Muscle of arm (tissue), 12 donors: ENCODE measurements around the gene SYTL3. TPM values are rescaled to one million over a fixed set of nuclear protein-coding genes. Genes with fewer than 3 reads are reported as not detected.
"Not testable (repeated sequence)": the region's sequence is repeated elsewhere in the genome, so short reads cannot be mapped to it uniquely, and the experiment has no call there.

Experiments
- DNase-seq: peaks from one replicate; pipeline ENCODE4 v3.0.0-alpha.2; 2013
- polyA plus RNA-seq, 12 donors: library from polyadenylated mRNA; unstranded; fragments of 120-200 nt; gene quantifications; one replicate each; pipeline ENCODE4 v1.2.1, GENCODE V29; 2013; ENCODE audit not compliant: insufficient read length in 12 of 12

Gene SYTL3
- polyA plus RNA-seq, 12 donors, result 3.1 to 14.7 (median 8.8) TPM; not detected in 1

DNA sequence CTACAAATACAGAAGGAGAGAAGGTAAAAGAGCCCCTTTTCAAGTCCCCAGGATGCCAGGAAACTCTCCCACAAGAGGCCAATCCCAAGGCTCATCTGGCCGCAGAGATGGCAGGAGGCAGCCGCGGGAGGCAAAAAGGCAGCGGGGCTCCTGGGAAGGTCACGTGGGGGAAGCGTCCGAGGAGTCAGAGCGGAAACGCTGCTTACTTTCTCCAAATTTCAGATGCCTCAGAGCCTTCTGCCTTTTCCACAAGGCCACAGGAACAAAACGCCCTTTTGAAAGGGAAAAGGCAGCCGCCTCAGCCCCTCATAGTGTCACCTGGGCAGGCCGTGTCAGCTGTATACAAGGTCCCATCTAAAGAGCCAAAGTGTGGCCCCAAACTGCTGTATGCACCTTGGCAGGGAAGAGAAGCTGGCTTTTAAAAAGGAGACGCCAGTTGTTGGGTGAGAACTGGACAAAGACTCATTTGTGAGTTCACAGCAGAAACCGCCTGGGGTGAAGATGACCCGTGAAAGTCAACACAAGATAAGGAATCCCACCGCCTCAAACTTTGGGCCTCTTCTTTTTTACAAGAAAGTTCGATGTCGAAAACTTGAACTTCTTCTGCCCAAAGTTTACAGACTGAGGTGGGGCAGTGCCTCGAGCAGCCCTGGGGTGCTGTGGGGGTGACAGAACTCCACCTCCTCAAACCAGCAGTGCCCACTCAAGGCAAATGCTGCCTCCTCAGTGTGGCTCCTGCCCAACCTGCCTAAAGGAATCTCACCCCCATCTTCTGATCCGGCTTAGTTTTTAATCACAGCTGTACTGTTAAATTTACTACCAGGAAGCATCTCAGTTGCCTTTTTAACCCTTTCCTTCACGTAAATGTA lies 124.0 kb downstream of the SYTL3 start:
- DNase-seq, result no peak

DNA sequence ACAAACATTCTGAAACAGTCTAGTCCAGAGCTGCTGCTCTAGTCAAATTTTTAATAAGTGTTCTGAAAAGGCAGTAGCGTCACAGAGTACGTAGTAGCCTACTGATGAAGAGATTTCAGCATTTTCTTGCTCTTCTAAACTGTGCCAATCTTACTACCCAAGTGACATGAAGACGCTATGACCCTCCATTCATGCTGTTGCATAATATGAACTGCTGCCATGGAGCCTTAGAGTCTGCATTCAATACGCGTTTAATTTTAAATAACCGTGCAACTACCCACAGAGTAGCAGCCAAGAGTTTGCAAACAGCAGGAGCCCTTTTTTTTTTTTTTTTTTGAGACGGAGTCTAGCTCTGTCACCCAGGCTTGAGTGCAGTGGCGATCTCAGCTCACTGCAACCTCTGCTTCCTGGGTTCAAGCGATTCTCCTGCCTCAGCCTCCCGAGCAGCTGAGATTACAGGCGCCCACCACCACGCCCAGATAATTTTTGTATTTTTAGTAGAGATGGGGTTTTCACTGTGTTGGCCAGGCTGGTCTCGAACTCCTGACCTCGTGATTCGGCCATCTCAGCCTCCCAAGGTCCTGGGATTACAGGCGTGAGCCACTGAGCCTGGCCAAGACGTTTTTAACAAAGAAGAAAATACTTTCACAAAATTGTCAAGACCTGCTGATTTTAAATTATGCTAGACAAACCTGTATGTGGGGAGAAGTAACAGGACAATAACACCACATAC lies 125.0 kb downstream of the SYTL3 start:
- no peak for DNase-seq

DNA sequence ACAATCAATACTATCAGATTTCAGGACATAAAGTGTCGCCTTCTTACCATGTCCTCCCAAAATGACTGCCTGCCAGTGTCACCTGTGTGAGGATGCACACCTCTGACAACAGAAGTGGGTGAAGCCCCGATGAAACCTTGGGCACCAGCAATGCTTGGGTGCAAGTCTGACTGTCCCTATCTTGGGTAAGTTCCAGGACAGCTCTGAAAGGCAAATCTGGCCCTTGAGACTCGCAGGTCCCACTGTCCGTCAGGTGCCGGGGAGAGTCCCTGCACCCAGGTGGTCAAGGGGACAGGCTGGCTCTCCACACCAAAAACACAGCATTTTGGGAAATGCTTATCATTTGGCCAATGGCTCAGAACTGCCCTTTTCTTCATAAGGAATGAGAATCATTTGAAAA lies 126.0 kb downstream of the SYTL3 start:
- DNase-seq, result no peak

DNA sequence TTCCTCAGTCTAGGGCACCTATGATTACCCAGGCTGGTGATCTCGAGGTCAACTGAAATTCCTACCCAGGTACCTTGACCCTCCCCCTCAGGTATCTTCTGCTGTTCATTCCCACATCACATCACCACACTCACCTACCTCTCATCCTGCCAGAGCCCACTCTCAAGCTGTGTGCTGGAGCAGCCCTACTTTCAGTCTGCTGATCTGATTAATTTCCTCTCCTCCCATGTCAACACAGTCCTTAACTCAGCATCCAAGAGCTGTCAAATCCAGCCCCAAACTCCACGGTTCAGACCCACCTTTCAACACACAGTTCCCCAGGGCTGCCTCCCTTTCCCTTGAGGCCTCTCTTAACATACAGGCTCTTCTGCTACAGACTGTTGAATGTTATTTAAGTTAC lies 126.9 kb downstream of the SYTL3 start:
- no peak for DNase-seq

DNA sequence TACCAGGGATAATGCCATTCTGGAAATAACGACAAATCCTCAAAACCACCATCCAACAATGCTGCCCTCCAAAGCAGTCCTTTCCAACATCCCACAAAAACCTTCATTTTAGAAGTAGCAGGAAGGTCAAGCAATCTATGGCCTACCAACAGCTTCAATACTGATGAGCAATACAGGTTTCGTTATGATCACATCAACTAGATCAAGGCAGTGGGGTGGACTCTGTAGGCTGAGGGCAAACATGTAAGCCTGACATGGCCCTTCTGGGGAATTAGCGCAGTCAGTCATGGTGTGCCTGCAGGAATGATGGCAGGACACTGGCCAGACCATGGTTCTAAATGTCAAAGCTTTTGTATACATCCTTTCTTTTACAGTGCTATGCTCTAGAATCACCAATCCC lies 127.7 kb downstream of the SYTL3 start:
- no peak for DNase-seq

DNA sequence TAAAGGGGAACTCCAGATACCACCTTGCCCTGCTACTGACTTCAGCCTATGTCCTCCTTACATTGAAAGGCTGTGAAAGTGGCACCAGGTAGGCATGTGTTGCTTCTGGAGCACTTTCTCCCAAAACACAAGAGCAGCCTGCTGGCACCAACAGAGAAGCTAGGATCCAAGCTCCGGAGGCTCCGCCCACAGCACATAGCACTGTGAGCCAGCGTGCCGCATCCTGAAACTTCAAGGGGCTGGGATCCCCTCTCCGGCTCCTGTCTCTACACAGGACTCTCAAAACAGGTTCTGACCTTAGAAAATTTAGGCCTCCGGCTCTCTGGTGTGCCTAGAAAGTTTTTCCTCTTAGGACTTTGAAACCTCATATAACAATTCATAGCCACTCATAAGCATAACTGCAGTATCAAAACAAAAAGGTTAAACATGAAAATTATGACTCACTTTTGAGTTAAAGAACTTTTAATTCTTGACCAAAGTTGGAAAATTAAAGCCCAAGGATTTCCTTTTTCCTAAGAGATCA lies 128.2 kb downstream of the SYTL3 start:
- DNase-seq, result no peak

DNA sequence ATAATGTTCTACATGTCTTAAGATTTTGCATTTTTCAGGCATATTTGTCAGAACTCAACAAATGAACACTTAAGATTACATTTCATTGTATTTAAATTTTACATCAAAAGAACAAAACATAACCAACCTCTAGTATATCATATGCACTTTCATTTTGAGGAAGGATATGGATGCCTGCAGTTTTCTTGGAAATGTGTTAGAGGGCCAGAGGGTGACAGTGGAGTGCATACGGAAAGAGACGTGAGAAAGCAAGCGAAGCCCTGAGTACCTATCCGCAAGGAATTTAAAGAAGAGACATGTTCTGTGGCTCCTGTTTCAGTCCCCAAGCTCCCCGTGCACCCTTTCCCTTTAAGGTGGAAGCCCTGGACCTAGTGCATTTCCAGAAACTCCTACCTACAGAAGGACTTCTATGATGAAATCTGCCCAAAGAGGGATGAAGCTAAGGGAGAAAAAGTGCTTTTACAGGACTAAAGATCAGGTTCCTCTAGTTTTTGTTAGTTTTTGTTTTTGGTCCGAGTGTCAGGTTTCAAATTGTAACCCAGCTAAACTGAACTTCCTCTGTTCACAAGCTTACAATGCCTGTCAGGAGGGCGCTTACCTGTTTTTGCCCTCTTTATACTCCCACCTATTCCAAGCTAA lies 130.5 kb downstream of the SYTL3 start:
- no peak for DNase-seq

DNA sequence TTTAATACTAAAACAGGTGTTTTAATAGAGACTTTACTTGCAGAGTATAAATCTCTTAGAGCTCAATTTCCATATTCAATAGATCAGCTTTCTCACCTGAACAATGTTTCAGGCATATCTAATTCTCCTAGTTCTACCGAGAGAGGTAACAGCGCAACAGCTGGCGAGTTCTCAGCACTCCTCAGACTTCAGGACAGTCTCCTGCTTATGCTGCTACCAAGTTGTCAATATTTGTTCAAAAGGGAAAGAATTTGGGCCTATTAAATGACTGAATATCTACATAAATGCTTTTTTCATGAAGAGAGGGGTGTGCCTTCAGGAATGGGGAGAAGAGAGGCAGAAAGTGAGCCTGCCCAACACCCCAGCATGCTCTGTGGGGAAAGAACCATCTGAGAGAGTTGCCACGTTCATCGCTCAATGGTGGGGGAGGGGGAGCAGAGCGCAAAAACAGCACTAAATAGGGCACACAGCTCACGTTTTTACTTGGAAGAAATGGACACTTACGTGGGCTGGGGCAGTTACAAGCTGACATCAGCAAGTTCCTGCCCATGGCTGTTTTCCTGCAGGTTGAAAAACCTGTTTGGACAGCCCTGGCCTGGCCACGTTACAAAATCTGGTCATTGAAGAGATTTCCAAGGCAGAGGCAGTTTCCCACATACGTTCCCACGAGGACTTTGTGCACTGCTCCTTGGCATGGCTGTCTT lies 131.3 kb downstream of the SYTL3 start:
- no peak for DNase-seq

DNA sequence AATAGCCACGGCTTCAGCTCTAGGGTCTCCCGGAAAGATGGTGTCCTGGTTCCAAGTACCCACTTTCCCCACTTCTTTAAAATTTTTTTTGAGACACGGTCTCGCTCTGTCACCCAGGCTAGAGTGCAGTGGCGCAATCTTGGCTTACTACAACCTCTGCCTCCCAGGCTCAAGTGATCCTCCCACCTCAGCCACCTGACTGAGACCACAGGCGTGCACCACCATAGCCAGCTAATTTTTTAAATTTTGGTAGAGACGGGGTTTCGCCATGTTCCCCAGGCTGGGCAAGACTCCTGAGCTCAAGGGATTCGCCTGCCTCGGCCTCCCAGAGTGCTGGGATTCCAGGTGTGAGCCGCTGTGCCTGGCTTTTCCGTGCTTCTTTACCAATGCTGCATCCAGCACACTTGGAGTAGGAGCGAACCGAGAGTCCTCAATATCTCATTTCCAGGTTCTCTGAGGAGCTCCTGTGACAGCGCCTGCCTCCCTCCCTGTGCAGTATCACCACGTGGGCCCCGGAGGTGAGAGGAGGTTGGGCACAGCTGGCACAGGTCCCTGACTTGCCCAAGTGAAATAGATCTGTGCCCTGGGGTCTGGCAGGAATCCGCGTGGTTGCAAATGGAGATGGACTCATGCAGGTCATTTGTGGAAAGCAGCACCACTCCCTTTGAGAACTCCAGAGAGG lies 132.0 kb downstream of the SYTL3 start:
- DNase-seq, result no peak

DNA sequence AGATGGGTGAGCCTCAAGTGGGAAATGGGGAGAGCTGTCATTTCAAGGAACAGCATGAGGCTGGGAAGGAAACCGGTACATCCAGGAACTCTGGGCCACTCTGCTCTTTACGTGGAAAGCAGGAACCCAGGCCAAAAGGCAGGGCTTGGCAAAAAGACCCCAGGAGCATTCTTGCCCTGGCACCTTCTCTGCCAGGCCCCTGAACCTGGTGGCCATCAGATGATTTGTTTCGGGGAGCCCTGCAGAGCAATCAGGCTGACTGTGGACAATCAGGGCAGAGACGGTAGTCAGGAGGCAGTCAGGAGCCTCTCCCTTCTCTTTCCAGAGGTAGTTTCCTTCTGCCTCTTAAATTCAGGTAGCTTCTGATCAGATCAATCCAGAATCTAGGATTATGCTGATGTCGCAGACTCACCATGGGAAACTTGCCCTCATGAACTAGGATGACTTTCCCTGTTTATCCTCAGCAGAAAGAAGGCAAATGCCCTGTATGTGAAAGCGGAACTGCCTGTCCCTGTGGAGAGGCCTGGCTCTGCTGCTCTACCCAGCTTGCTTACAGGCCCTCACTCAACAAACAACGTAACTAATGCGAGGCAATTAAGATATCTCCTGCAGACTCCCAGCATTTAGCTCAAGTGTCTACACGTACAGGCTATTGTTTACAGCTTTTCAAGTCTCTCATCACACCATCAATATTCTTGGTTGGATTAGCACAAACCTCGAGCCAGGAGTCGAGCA lies 132.7 kb downstream of the SYTL3 start:
- no peak for DNase-seq

DNA sequence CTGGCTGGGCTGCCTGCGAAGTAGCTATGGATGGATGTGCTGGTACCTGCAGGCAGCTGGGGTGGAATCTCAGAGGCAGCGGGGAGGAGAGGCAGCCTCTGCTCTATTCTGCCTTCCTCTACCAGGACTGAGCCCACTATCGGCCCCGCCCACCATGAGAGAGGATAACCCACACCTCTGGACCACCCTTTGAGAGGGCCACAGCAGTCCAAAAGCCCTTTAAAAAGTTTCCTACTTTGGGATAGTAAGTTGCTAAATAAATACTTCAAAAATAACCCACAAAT lies 133.3 kb downstream of the SYTL3 start:
- DNase-seq, result no peak

DNA sequence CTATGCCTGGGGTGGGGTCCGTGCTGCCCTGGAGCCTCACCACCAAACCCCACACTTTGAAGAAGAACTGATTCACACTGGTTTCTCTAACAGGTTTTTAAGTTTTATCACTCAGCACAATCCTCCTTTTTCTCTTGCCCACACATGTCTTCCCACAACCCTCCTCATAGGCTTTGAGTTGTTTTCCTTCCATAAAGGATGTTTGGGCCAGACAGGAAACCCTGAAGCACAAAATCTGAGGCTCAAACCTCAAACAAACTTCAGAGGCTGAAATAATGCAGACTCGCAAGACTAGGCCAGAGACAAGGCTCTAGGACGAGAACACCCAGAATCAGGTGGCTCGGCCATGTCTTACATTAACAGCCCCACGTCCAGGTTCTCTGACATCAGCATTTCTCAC lies 134.0 kb downstream of the SYTL3 start:
- DNase-seq, result no peak

DNA sequence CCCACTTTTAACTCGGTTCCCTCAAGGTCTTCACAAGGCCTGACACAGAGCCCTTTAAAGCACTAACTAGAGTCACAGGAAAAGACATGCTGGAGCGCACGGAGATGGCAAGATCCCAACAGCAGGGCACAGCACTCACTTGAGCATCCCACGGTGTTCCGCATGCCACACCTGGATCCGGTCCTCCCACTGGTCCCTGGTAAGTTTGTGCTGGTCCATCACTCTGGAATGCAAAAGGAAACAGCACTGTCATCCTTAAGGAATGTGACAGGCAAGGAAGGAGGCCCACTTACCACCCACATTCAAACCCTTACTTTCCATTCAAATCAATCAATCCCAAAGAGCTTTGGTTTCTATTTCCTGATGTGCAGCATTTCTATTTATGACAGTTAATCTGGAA lies 134.7 kb downstream of the SYTL3 start:
- DNase-seq, result no peak

DNA sequence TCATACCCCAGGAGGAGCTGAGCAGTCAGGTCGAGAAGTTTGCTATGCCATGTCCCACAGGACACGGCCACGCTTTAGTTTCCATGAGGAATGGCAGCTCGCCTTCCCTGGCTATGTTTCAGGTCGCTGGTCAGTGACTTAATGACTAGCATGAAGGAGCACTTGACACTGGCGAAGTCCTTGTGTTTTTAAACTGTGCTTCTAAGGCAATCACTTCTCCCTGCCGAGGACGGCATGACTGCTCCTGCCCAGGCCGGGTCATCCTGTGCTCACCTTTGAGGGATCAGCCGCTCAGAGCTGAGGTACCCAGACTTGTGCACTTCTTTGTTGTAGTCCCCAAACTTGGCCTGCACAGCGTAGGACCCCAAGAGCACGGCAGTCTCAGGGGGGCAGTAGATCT lies 135.2 kb downstream of the SYTL3 start:
- no peak for DNase-seq

DNA sequence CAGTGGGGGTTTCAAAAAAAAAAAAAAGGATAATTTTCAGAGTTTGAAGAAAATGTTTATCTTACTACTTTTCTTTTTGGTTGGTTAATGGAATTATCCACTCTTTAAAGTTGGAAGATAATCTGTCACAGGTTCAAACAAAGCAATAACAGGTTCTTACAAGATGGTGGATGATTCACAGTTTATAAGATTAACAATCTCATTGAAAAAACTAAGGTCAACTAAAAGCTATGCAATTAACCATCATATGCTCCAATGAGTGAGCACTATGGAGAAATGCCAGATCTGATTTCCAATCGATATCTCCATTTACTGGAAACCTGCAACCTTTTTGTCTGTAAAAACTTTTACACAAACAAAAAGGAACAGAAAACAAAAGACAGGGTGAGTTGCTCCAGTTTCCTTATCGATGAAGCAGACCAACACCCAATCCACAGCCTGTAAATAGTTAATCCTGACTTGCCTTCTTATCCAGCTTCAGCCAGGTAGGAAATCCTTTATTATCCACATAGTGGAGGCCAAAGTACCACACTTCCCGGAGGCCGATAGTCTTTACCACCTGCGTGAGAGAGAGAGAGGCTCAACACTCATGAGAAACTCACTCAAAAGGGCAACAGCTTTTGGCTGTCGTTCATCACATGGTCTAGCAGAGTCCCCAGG lies 136.9 kb downstream of the SYTL3 start:
- DNase-seq, result no peak

DNA sequence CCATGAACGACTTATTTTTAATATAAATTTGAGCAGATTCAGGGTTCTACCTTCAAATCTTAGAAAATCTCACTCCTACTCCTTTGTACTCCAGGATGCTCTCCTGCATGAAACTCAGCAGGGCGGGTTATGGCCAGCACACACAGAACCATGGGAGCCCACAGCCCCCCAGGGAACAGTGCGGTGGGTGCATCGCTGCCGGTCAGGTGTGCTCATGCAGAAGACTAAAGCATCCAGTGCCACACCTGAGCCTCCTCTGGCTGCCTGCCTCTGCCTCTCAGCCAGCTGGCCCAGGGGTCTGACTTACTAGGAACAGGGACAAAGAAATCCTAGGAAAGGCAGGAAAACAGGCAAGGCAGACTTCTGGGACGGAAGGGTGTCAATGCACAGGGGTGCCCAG lies 137.5 kb downstream of the SYTL3 start:
- no peak for DNase-seq

DNA sequence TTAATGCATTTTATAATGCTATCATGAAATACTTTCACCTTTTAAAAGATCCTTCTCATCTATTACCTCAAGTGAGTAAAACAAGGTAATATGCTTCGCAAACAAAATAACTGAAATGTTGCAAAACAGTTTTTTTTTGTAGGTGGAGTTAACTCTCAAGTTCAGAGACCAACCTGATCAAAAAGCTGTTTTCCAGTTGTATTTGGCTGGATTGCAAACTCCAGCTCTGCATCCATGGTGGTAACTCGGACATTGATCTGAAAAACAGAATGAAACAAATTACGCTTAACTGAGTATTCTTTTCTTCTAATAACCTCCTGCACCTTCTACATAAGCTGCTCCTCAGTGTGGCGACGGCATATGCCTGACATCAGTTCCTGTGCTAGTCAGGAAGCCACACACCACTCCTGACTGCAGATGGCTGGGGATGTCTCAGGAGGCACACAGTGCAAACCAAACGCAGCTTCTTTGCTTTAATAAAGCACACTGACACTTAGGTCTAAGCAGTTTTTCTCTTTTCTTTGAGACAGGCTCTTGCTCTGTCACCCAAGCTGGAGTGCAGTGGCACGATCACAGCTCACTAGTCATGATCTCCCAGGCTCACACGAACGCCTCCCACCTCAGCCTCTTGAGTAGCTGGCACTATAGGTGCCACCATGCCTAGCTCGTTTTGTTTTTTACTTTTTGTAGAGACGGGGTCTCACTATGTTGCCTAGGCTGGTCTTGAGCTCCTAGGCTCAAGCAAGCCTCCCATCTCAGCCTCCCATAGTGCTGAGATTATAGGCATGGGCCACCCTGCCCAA lies 139.5 kb downstream of the SYTL3 start:
- DNase-seq, result no peak

DNA sequence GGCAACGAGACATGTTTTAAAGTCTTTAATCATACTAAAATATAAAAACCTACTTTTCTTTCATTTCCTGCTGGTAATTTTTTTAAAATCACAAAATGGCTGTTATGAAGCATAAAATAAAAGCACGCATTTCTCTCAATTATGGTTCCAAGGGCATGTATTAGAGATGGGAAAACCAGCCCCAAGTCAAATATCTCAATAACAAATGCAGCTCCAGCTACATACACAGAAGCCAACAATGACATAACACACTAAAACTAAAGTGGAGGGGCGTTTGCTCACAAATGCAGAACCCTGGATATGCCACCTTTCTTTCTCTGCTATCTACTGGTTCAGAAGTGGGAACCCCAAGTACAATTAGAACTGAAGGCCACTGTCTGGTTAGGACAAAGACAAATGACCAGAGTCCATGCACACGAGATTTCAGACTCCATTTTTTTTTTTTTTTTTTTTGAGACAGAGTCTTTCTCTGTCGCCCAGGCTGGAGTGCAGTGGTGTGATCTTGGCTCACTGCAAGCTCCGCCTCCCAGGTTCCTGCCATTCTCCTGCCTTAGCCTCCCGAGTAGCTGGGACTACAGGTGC lies 141.5 kb downstream of the SYTL3 start:
- DNase-seq, result no peak

DNA sequence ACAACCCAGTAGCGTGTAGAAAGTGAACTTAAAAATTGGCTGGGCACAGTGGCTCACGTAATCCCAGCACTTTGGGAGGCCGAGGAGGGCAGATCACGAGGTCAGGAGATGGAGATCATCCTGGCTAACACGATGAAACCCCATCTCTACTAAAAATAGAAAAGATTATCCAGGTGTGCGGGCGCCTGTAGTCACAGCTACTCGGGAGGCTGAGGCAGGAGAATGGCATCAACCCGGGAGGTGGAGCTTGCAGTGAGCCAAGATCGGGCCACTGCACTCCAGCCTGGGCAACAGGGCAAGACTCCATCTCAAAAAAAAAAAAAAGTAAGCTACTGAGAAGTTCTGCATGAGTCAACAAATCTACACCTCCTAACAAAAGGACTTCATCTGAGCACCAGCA lies 142.7 kb downstream of the SYTL3 start:
- DNase-seq, result not testable (repeated sequence)
